Measurements from ENCODE around the gene FNBP1.

FNBP1 gene

GRCh38 chr9:129861447-129861827 lies 181.6 kb downstream of the FNBP1 start:
- no peak for DNase-seq (ENCODE audit: low spot score)

GRCh38 chr9:129860653-129861446 lies 182.1 kb downstream of the FNBP1 start:
- no peak for DNase-seq (ENCODE audit: low spot score)

- DNase-seq (ENCODE audit: low spot score): no peak
Observed at GRCh38 chr9:129858167-129858962, 184.6 kb downstream of the FNBP1 start.

- DNase-seq (ENCODE audit: low spot score): peak; percentile 32
Observed at GRCh38 chr9:129857207-129857606, 185.8 kb downstream of the FNBP1 start.

GRCh38 chr9:129854588-129855110 lies 188.3 kb downstream of the FNBP1 start:
- no peak for DNase-seq (ENCODE audit: low spot score)

- DNase-seq (ENCODE audit: low spot score): no peak
Observed at GRCh38 chr9:129853614-129854013, 189.4 kb downstream of the FNBP1 start.

GRCh38 chr9:129852579-129852978 lies 190.4 kb downstream of the FNBP1 start:
- DNase-seq (ENCODE audit: low spot score): no peak

GRCh38 chr9:129851821-129852220 lies 191.2 kb downstream of the FNBP1 start:
- no peak for DNase-seq (ENCODE audit: low spot score)

GRCh38 chr9:129850821-129851550 lies 192.0 kb downstream of the FNBP1 start:
- no peak for DNase-seq (ENCODE audit: low spot score)

GRCh38 chr9:129849901-129850300 lies 193.1 kb downstream of the FNBP1 start:
- no peak for DNase-seq (ENCODE audit: low spot score)

- DNase-seq (ENCODE audit: low spot score): no peak
Observed at GRCh38 chr9:129848712-129849441, 194.1 kb downstream of the FNBP1 start.

GRCh38 chr9:129845373-129845772 lies 197.6 kb downstream of the FNBP1 start:
- no peak for DNase-seq (ENCODE audit: low spot score)

- peak; percentile 92 for DNase-seq (ENCODE audit: low spot score)
Observed at GRCh38 chr9:129841071-129841470, 201.9 kb downstream of the FNBP1 start.

GRCh38 chr9:129840034-129840433 lies 203.0 kb downstream of the FNBP1 start:
- no peak for DNase-seq (ENCODE audit: low spot score)

GRCh38 chr9:129839324-129840023 lies 203.5 kb downstream of the FNBP1 start:
- DNase-seq (ENCODE audit: low spot score): no peak

- DNase-seq (ENCODE audit: low spot score): no peak
Observed at GRCh38 chr9:129838707-129839259, 204.2 kb downstream of the FNBP1 start.
